Natural killer cell (primary cell): ENCODE results near the gene BCL6. TPM values are rescaled to one million over a fixed set of nuclear protein-coding genes. Genes with fewer than 3 reads are reported as not detected.

Experiments used
- ATAC-seq, 3 donors: fragments of 150-1000 bp in 2 of 3; fragments of 200-7000 bp in 1 of 3; cut with Tn5 transposase; 1 replicate in 1 of 3; 2 replicates in 2 of 3; pipeline ENCODE4 v1.10.0; 2021; ENCODE audit warnings: mild to moderate bottlenecking in 2 of 3, moderate library complexity in 2 of 3
- DNase-seq, 2 donors: peaks; one replicate each; pipeline versions ENCODE4 v3.0.0 to v3.0.0-alpha.2; 2013 to 2021; ENCODE audit warnings: mixed read lengths in 1 of 2
- H3K27ac ChIP-seq: one replicate; pipeline ENCODE4 v1.5.1; 2013; ENCODE audit warnings: mild to moderate bottlenecking, low read length
- H3K27me3 ChIP-seq: one replicate; pipeline ENCODE4 v1.6.1; 2013; ENCODE audit warnings: low read length; ENCODE audit not compliant: control insufficient read depth, insufficient read depth
- H3K36me3 ChIP-seq: one replicate; pipeline ENCODE4 v1.6.1; 2013; ENCODE audit warnings: low read length; ENCODE audit not compliant: control insufficient read depth, insufficient read depth
- H3K4me1 ChIP-seq: one replicate; pipeline ENCODE4 v1.6.1; 2013; ENCODE audit warnings: low read length; ENCODE audit not compliant: control insufficient read depth, insufficient read depth
- H3K4me3 ChIP-seq: one replicate; pipeline ENCODE4 v1.5.1; 2013; ENCODE audit warnings: low read length
- H3K9me3 ChIP-seq: one replicate; pipeline ENCODE4 v1.6.1; 2013; ENCODE audit warnings: low read length; ENCODE audit not compliant: control insufficient read depth, insufficient read depth
- H3K27ac Mint-ChIP-seq, 2 donors: one replicate each; pipeline ENCODE4 v1.8.0; 2022; ENCODE audit warnings: mild to moderate bottlenecking in 2 of 2, mixed read lengths in 2 of 2, moderate library complexity in 1 of 2
- H3K27me3 Mint-ChIP-seq, 2 donors: one replicate each; pipeline ENCODE4 v1.8.0; 2022; ENCODE audit warnings: low read depth in 2 of 2, mixed read lengths in 2 of 2
- H3K36me3 Mint-ChIP-seq: one replicate; pipeline ENCODE4 v1.8.0; 2022; ENCODE audit warnings: mixed read lengths
- H3K4me1 Mint-ChIP-seq, 2 donors: one replicate each; pipeline ENCODE4 v1.8.0; 2022; ENCODE audit warnings: mixed read lengths in 2 of 2
- H3K4me3 Mint-ChIP-seq: one replicate; pipeline ENCODE4 v1.8.0; 2022; ENCODE audit warnings: mild to moderate bottlenecking, moderate library complexity, mixed read lengths
- H3K9me3 Mint-ChIP-seq, 2 donors: one replicate each; pipeline ENCODE4 v1.8.0; 2022; ENCODE audit warnings: mixed read lengths in 2 of 2
- CTCF ChIP-seq: fragments of 200-600 bp; IDR thresholded peaks from one replicate; pipeline ENCODE4 v1.8.0; 2022; ENCODE audit warnings: antibody characterized with exemption
- WGBS: methylation state at CpG from one replicate; pipeline ENCODE4 v1.1.7; 2013; ENCODE audit warnings: missing lambda C conversion rate; ENCODE audit not compliant: insufficient coverage; 5-methylcytosine and 5-hydroxymethylcytosine counted together
- intact Hi-C: fragments of 100-400 bp; cut with micrococcal nuclease; formaldehyde crosslinking; loops from one replicate; pipeline ENCODE4 v1.14.2; 2022
- total RNA-seq, 4 donors: library from RNA; stranded (reverse); fragments of 120-200 nt in 1 of 4; gene quantifications; one replicate each; pipeline versions ENCODE4 v1.2.3 to v1.2.4, GENCODE V29; 2013 to 2022

BCL6 gene
- total RNA-seq, 3 donors from 2014 or later (not counting 1 experiment from before 2014, with no cell fraction given) = 41.0 to 59.0 (median 45.2) TPM

GRCh38 chr3:187720337-187720670 lies 25.0 kb downstream of the BCL6 start:
- no peak overlapping the region for H3K4me3 Mint-ChIP-seq
- H3K27ac Mint-ChIP-seq = no peak overlapping the region
- DNase-seq = no peak

GRCh38 chr3:187719628-187720336 lies 25.5 kb downstream of the BCL6 start:
- DNase-seq (no peak), ATAC-seq (no peak)
- H3K36me3 Mint-ChIP-seq = peaks cover 25% of the 10 kb centered on the region
- Histone ChIP-seq H3K36me3 (peaks cover 33% of the 10 kb centered on the region), H3K27ac (no peak overlapping the region), H3K9me3 (no peaks in the 10 kb centered on the region), H3K4me1 (no peaks in the 10 kb centered on the region), H3K4me3 (no peak overlapping the region), H3K27me3 (no peaks in the 10 kb centered on the region)
- intact Hi-C loops = no loop called here
- 94% methylated on average over 5 of the region's 6 CpGs for WGBS
- no peaks in the 10 kb centered on the region for H3K4me1 Mint-ChIP-seq
- no peak overlapping the region for H3K4me3 Mint-ChIP-seq
- no peak overlapping the region for H3K27ac Mint-ChIP-seq
- no peaks in the 10 kb centered on the region for H3K9me3 Mint-ChIP-seq
- peaks cover 6 to 7% of the 10 kb centered on the region in 2 donors for H3K27me3 Mint-ChIP-seq
- no peak for TF ChIP-seq CTCF

More at GRCh38 chr3:187720337-187720670, 25.0 kb downstream of the BCL6 start:
- TF ChIP-seq CTCF = no peak
- no peak for ATAC-seq
- intact Hi-C loops = no loop called here
- Histone ChIP-seq H3K36me3 (peaks cover 39% of the 10 kb centered on the region), H3K27ac (no peak overlapping the region), H3K4me3 (no peak overlapping the region), H3K4me1 (no peaks in the 10 kb centered on the region), H3K27me3 (no peaks in the 10 kb centered on the region), H3K9me3 (no peaks in the 10 kb centered on the region)
- Mint-ChIP-seq H3K9me3 (no peaks in the 10 kb centered on the region), H3K27me3 (peaks cover 1 to 3% of the 10 kb centered on the region in 2 donors), H3K4me1 (no peaks in the 10 kb centered on the region), H3K36me3 (peaks cover 25% of the 10 kb centered on the region)
- WGBS = 96% methylated on average over 2 of the region's 2 CpGs

- Histone ChIP-seq H3K9me3 (no peaks in the 10 kb centered on the region), H3K27ac (no peak overlapping the region), H3K27me3 (no peaks in the 10 kb centered on the region), H3K4me3 (no peak overlapping the region), H3K4me1 (no peaks in the 10 kb centered on the region), H3K36me3 (peaks cover 25% of the 10 kb centered on the region)
- ATAC-seq (no peak), DNase-seq (no peak)
- H3K9me3 Mint-ChIP-seq = no peaks in the 10 kb centered on the region
- H3K36me3 Mint-ChIP-seq = peaks cover 18% of the 10 kb centered on the region
- H3K27ac Mint-ChIP-seq = no peak overlapping the region
- 90% methylated on average over 5 of the region's 5 CpGs for WGBS
- no peak for TF ChIP-seq CTCF
- peaks cover 4 to 9% of the 10 kb centered on the region in 2 donors for H3K4me1 Mint-ChIP-seq
- peaks cover 8 to 12% of the 10 kb centered on the region in 2 donors for H3K27me3 Mint-ChIP-seq
- no peak overlapping the region for H3K4me3 Mint-ChIP-seq
- intact Hi-C loops = no loop called here
Observed at GRCh38 chr3:187718802-187719201, 26.5 kb downstream of the BCL6 start.

- DNase-seq (no peak), ATAC-seq (no peak)
- intact Hi-C loops = no loop called here
- Histone ChIP-seq H3K36me3 (peaks cover 12% of the 10 kb centered on the region), H3K9me3 (no peaks in the 10 kb centered on the region), H3K27ac (no peak overlapping the region), H3K4me3 (no peak overlapping the region), H3K4me1 (no peaks in the 10 kb centered on the region), H3K27me3 (no peaks in the 10 kb centered on the region)
- Mint-ChIP-seq H3K4me3 (no peak overlapping the region), H3K4me1 (peaks cover 4 to 9% of the 10 kb centered on the region in 2 donors), H3K36me3 (peaks cover 11% of the 10 kb centered on the region), H3K27ac (no peak overlapping the region), H3K9me3 (no peaks in the 10 kb centered on the region), H3K27me3 (peaks cover 8 to 12% of the 10 kb centered on the region in 2 donors)
- no peak for TF ChIP-seq CTCF
- WGBS = 67% methylated on average over 1 of the region's 1 CpG
Observed at GRCh38 chr3:187717572-187717971, 27.7 kb downstream of the BCL6 start.
